Measurements from ENCODE around the gene SFTPB.
"Not testable (repeated sequence)": the region's sequence is repeated elsewhere in the genome, so short reads cannot be mapped to it uniquely, and the experiment has no call there.

SFTPB gene

GRCh38 chr2:85659324-85659981, 8.5 kb downstream of the SFTPB start:
- TF ChIP-seq CTCF (IDR thresholded peaks at IDR 0.05; ENCODE audit: low read depth, low read length) = no peak
- DNase-seq (ENCODE audit: extremely low read depth, low read depth) = no peak

GRCh38 chr2:85657399-85657798, 10.6 kb downstream of the SFTPB start:
- DNase-seq (ENCODE audit: extremely low read depth, low read depth) = not testable (repeated sequence)

- no peak for TF ChIP-seq CTCF (IDR thresholded peaks at IDR 0.05; ENCODE audit: low read depth, low read length)
- DNase-seq (ENCODE audit: extremely low read depth, low read depth) = no peak
Measured at GRCh38 chr2:85656468-85656867, 11.5 kb downstream of the SFTPB start.

- no peak for TF ChIP-seq CTCF (IDR thresholded peaks at IDR 0.05; ENCODE audit: low read depth, low read length)
- no peak for DNase-seq (ENCODE audit: extremely low read depth, low read depth)
Measured at GRCh38 chr2:85655961-85656417, 12.0 kb downstream of the SFTPB start.

- no peak for TF ChIP-seq CTCF (IDR thresholded peaks at IDR 0.05; ENCODE audit: low read depth, low read length)
- no peak for DNase-seq (ENCODE audit: extremely low read depth, low read depth)
Measured at GRCh38 chr2:85653996-85654395, 14.0 kb downstream of the SFTPB start.

GRCh38 chr2:85652056-85652455, 15.9 kb downstream of the SFTPB start:
- TF ChIP-seq CTCF (IDR thresholded peaks at IDR 0.05; ENCODE audit: low read depth, low read length) = no peak
- DNase-seq (ENCODE audit: extremely low read depth, low read depth) = no peak

GRCh38 chr2:85651097-85651496, 16.9 kb downstream of the SFTPB start:
- DNase-seq (ENCODE audit: extremely low read depth, low read depth) = no peak
- TF ChIP-seq CTCF (IDR thresholded peaks at IDR 0.05; ENCODE audit: low read depth, low read length) = no peak

GRCh38 chr2:85650456-85650855, 17.5 kb downstream of the SFTPB start:
- TF ChIP-seq CTCF (IDR thresholded peaks at IDR 0.05; ENCODE audit: low read depth, low read length) = no peak
- no peak for DNase-seq (ENCODE audit: extremely low read depth, low read depth)
